GM12878 (cell line): ENCODE measurements around the gene CNTD1. TPM values are rescaled to one million over a fixed set of nuclear protein-coding genes. Genes with fewer than 3 reads are reported as not detected.
A peak's percentile ranks its signal among the peaks of the same experiment; 100 is the strongest.

Source experiments
- FOS ChIP-seq: IDR thresholded peaks from 3 replicates; pipeline ENCODE4 v1.6.1; 2011; ENCODE audit warnings: borderline replicate concordance; ENCODE audit not compliant: insufficient read length; ENCODE audit errors: extremely low read depth
- KAT2A ChIP-seq: conservative IDR thresholded peaks from 2 replicates; pipeline ENCODE4 v1.6.1; 2011; ENCODE audit warnings: low read depth, low read length; ENCODE audit not compliant: control insufficient read depth
- KDM1A ChIP-seq: fragments of 200-600 bp; sonication (generic); IDR thresholded peaks from 2 replicates; pipeline ENCODE4 v1.6.1; 2016; ENCODE audit warnings: borderline replicate concordance
- MLLT1 ChIP-seq: fragments of 450-650 bp; IDR thresholded peaks from 2 replicates; pipeline ENCODE4 v1.6.1; 2016; ENCODE audit warnings: mild to moderate bottlenecking
- MTA2 ChIP-seq: fragments of 450-650 bp; IDR thresholded peaks from 2 replicates; pipeline ENCODE4 v1.6.1; 2016; ENCODE audit warnings: low read depth, mild to moderate bottlenecking, moderate library complexity
- NFYA ChIP-seq: IDR thresholded peaks from 2 replicates; pipeline ENCODE4 v1.6.1; 2011; ENCODE audit warnings: low read depth, mild to moderate bottlenecking, low read length, improper control_type of control experiment, borderline replicate concordance
- PBX3 ChIP-seq: IDR thresholded peaks from 2 replicates; pipeline ENCODE4 v1.6.1; 2011; ENCODE audit warnings: mild to moderate bottlenecking, low read depth, low read length, moderate library complexity; ENCODE audit not compliant: insufficient replicate concordance
- RAD21 ChIP-seq: IDR thresholded peaks from 2 replicates; pipeline ENCODE4 v1.6.1; 2011; ENCODE audit warnings: mild to moderate bottlenecking, low read depth, low read length, moderate library complexity; ENCODE audit not compliant: insufficient read depth
- SKIL ChIP-seq: fragments of 450-650 bp; IDR thresholded peaks from 2 replicates; pipeline ENCODE4 v1.6.1; 2017; ENCODE audit warnings: mild to moderate bottlenecking, low read depth, inconsistent platforms; ENCODE audit not compliant: poor library complexity, severe bottlenecking
- SUZ12 ChIP-seq: fragments of 200-600 bp; sonication (generic); IDR thresholded peaks from one replicate; pipeline ENCODE4 v1.6.1; 2018; ENCODE audit warnings: antibody characterized with exemption, mild to moderate bottlenecking; ENCODE audit not compliant: unreplicated experiment
- TBL1XR1 ChIP-seq: IDR thresholded peaks from 2 replicates; pipeline ENCODE4 v1.6.1; 2012; ENCODE audit warnings: low read depth, low read length, improper control_type of control experiment
- ZBTB40 ChIP-seq: fragments of 450-650 bp; IDR thresholded peaks from 2 replicates; pipeline ENCODE4 v1.6.1; 2016; ENCODE audit warnings: mild to moderate bottlenecking, moderate library complexity, borderline replicate concordance
- polyA plus RNA-seq, 11 experiments: library from polyadenylated mRNA; depleted of rRNA in 4 of 11; unstranded in 6 of 11; stranded (reverse) in 5 of 11; fragments of >200 nt; fragmentation: Nextera tagmentation in 4 of 11; fragmentation: Illumina TruSeq in 1 of 11; extraction: Ambion mirVana in 4 of 11; extraction: Trizol in 1 of 11; gene quantifications; 1 replicate in 1 of 11; 2 replicates in 10 of 11; pipeline versions ENCODE4 v1.2.1 to v1.2.3, GENCODE V29; 2011 to 2016; ENCODE audit warnings: inconsistent platforms in 2 of 11, missing spikeins in 2 of 11, low read depth in 1 of 11
- total RNA-seq, 4 experiments: library from RNA; depleted of rRNA in 3 of 4; stranded (reverse); fragments of >200 nt in 3 of 4; fragmentation: Illumina TruSeq in 1 of 4; extraction: Trizol in 1 of 4; gene quantifications; 2 replicates each; pipeline versions ENCODE4 v1.2.1 to v1.2.3, GENCODE V29; 2013 to 2021
- TF ChIP-seq, protein P1 (sequence below): IDR thresholded peaks from 2 replicates; pipeline ENCODE4 v1.6.1; 2011; ENCODE audit warnings: borderline replicate concordance, low read depth, mild to moderate bottlenecking, moderate library complexity, low read length; ENCODE audit not compliant: insufficient read depth, poor library complexity, severe bottlenecking
- TF ChIP-seq, protein P2 (sequence below): fragments of 450-650 bp; IDR thresholded peaks from 2 replicates; pipeline ENCODE4 v1.6.1; 2014; ENCODE audit warnings: mild to moderate bottlenecking

The CNTD1 gene
- total and polyA plus RNA-seq, 10 of the 15 experiments (the other 5 are each of a cell fraction or from before 2014, with no cell fraction given): 0.06 to 1.5 (median 1.1) TPM; not detected in 4

- TF ChIP-seq PBX3 (no peak), MLLT1 (peak; percentile 96), NFYA (no peak), RAD21 (no peak), ZBTB40 (peak; percentile 98), KDM1A (no peak), SUZ12 (no peak), TBL1XR1 (no peak), SKIL (peak; percentile 47), MTA2 (0 out of 2 replicates have a peak, but pooled peaks have one; percentile 36), KAT2A (no peak), FOS (no peak)
- TF ChIP-seq, protein P1, sequence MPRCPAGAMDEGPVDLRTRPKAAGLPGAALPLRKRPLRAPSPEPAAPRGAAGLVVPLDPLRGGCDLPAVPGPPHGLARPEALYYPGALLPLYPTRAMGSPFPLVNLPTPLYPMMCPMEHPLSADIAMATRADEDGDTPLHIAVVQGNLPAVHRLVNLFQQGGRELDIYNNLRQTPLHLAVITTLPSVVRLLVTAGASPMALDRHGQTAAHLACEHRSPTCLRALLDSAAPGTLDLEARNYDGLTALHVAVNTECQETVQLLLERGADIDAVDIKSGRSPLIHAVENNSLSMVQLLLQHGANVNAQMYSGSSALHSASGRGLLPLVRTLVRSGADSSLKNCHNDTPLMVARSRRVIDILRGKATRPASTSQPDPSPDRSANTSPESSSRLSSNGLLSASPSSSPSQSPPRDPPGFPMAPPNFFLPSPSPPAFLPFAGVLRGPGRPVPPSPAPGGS: no peak
- TF ChIP-seq, protein P2, sequence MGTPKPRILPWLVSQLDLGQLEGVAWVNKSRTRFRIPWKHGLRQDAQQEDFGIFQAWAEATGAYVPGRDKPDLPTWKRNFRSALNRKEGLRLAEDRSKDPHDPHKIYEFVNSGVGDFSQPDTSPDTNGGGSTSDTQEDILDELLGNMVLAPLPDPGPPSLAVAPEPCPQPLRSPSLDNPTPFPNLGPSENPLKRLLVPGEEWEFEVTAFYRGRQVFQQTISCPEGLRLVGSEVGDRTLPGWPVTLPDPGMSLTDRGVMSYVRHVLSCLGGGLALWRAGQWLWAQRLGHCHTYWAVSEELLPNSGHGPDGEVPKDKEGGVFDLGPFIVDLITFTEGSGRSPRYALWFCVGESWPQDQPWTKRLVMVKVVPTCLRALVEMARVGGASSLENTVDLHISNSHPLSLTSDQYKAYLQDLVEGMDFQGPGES: peak; percentile 17; the same call in 1 of the 2 replicates
These were observed 34.5 kb downstream of the CNTD1 start, which contains the start of gene PSME3 (continued) for GRCh38 chr17:42832934-42833766.
